Prostate gland (tissue), 2 donors: ENCODE data around the gene ARHGEF12. TPM values are rescaled to one million over a fixed set of nuclear protein-coding genes. Genes with fewer than 3 reads are reported as not detected.

Experiments
- DNase-seq: peaks from one replicate; pipeline ENCODE4 v3.0.0-alpha.2; 2019; ENCODE audit warnings: low spot score
- H3K27ac ChIP-seq, 2 donors: fragments of 200-600 bp; sonication (generic); 2 replicates each; pipeline ENCODE4 v1.5.1; 2017 to 2019
- H3K27me3 ChIP-seq: fragments of 200-600 bp; sonication (generic); replicated peaks from 2 replicates; pipeline ENCODE4 v1.5.1; 2019; ENCODE audit not compliant: insufficient read depth
- H3K36me3 ChIP-seq, 2 donors: fragments of 200-600 bp; sonication (generic); 1 replicate in 1 of 2; 2 replicates in 1 of 2; pipeline versions ENCODE4 v1.5.1 to v1.8.1; 2017 to 2019
- H3K4me1 ChIP-seq: fragments of 200-600 bp; sonication (generic); replicated peaks from 2 replicates; pipeline ENCODE4 v1.5.1; 2019
- H3K4me3 ChIP-seq, 2 donors: fragments of 200-600 bp; sonication (generic); 2 replicates each; pipeline ENCODE4 v1.5.1; 2017 to 2019
- H3K9me3 ChIP-seq: fragments of 200-600 bp; sonication (generic); 2 replicates; pipeline ENCODE4 v1.5.1; 2017
- CTCF ChIP-seq, 4 experiments: fragments of 200-600 bp in 2 of 4; fragments of 450-650 bp in 2 of 4; sonication (generic) in 2 of 4; IDR thresholded peaks; 1 replicate in 3 of 4; 2 replicates in 1 of 4; pipeline ENCODE4 v1.5.1; 2016 to 2019; ENCODE audit warnings: antibody characterized with exemption in 4 of 4, mild to moderate bottlenecking in 2 of 4, moderate library complexity in 2 of 4
- POLR2A ChIP-seq: fragments of 450-650 bp; IDR thresholded peaks from one replicate; pipeline ENCODE4 v1.6.1; 2016; ENCODE audit warnings: antibody characterized with exemption, mild to moderate bottlenecking
- POLR2AphosphoS5 ChIP-seq: sonication (generic); formaldehyde crosslinking; IDR thresholded peaks from one replicate; pipeline ENCODE4 v1.6.1; 2017; ENCODE audit warnings: antibody characterized with exemption
- WGBS: methylation state at CpG from one replicate; pipeline ENCODE4 v1.1.5; 2018; 5-methylcytosine and 5-hydroxymethylcytosine counted together
- intact Hi-C: fragments of 100-400 bp; cut with DNase I; formaldehyde crosslinking; loops from one replicate; pipeline ENCODE4 v1.14.2; 2022
- total RNA-seq, 2 donors: library from RNA; depleted of rRNA; stranded (reverse); fragments of >200 nt; gene quantifications; one replicate each; pipeline ENCODE4 v1.1.0, GENCODE V29; 2016

The ARHGEF12 gene
- total RNA-seq, 2 donors from 2014 or later: 86.2 to 96.5 TPM

- H3K4me1 ChIP-seq: no peaks in the 10 kb centered on the region
- no peak for DNase-seq
- 80% methylated on average over 5 of the region's 5 CpGs for WGBS
Measured at GRCh38 chr11:120385110-120385509, 48.9 kb downstream of the ARHGEF12 start.

GRCh38 chr11:120385655-120386054 is 49.4 kb downstream of the ARHGEF12 start:
- H3K27me3 ChIP-seq: no peaks in the 10 kb centered on the region
- TF ChIP-seq POLR2AphosphoS5 (no peak), POLR2A (no peak), CTCF (IDR thresholded peaks at IDR 0.05) (no peak)
- no peak for DNase-seq
- no peaks in the 10 kb centered on the region for H3K4me1 ChIP-seq
- no peak overlapping the region for H3K27ac ChIP-seq
- intact Hi-C loops: no loop called here
- WGBS: 79% methylated on average over 2 of the region's 2 CpGs
- no peaks in the 10 kb centered on the region for H3K9me3 ChIP-seq
- no peak overlapping the region for H3K4me3 ChIP-seq
- H3K36me3 ChIP-seq: no peaks in the 10 kb centered on the region

More at GRCh38 chr11:120385110-120385509, 48.9 kb downstream of the ARHGEF12 start:
- H3K27me3 ChIP-seq: no peaks in the 10 kb centered on the region
- no peaks in the 10 kb centered on the region for H3K36me3 ChIP-seq
- H3K4me3 ChIP-seq: no peak overlapping the region
- no peak for TF ChIP-seq POLR2A
- no peak for TF ChIP-seq CTCF (IDR thresholded peaks at IDR 0.05)
- TF ChIP-seq POLR2AphosphoS5: no peak
- intact Hi-C loops: no loop called here
- no peaks in the 10 kb centered on the region for H3K9me3 ChIP-seq
- H3K27ac ChIP-seq: no peak overlapping the region

GRCh38 chr11:120386318-120386717 is 50.1 kb downstream of the ARHGEF12 start:
- Histone ChIP-seq H3K27ac (no peak overlapping the region), H3K9me3 (no peaks in the 10 kb centered on the region), H3K36me3 (no peaks in the 10 kb centered on the region), H3K4me1 (no peaks in the 10 kb centered on the region), H3K27me3 (no peaks in the 10 kb centered on the region), H3K4me3 (no peak overlapping the region)
- TF ChIP-seq POLR2A: no peak
- TF ChIP-seq CTCF (IDR thresholded peaks at IDR 0.05): no peak
- no peak for DNase-seq
- 100% methylated on average over 1 of the region's 1 CpG for WGBS
- intact Hi-C loops: no loop called here

DNA sequence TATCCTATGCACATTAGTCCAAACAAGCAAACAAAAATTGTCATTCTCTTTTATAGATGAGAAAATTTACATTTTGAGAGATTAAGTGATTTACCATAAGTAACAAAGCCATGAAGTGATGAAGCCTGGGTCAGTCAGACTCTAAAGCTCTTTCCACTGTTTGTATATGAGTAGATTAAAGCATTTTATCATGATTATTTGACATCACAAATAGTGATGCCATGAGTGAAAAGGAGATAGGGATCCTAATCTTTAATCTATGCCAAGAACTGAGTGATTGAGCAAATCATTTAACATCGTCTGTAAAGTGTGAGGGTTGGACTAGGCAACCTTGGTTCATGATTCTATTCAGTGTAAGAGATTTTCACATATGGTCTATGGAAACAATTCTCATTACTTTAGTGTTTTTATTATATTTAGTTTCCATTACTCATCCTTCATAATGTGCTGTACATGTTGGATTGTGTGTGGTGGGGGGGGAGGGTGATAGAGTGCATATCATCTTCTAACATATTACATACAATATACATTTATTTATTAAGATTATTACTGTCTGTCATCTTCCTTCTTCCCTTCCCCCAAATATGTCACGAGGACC is 50.7 kb downstream of the ARHGEF12 start:
- Histone ChIP-seq H3K27ac (no peak overlapping the region), H3K4me3 (no peak overlapping the region), H3K27me3 (no peaks in the 10 kb centered on the region), H3K36me3 (no peaks in the 10 kb centered on the region), H3K4me1 (no peaks in the 10 kb centered on the region), H3K9me3 (no peaks in the 10 kb centered on the region)
- TF ChIP-seq POLR2A: no peak
- TF ChIP-seq CTCF (IDR thresholded peaks at IDR 0.05): no peak
- no peak for TF ChIP-seq POLR2AphosphoS5
- intact Hi-C loops: no loop called here
- 72% methylated on average over 2 of the region's 2 CpGs for WGBS
- DNase-seq: no peak

- Histone ChIP-seq H3K9me3 (no peaks in the 10 kb centered on the region), H3K4me3 (no peak overlapping the region), H3K27me3 (no peaks in the 10 kb centered on the region), H3K4me1 (no peaks in the 10 kb centered on the region), H3K36me3 (no peaks in the 10 kb centered on the region), H3K27ac (no peak overlapping the region)
- DNase-seq: no peak
- intact Hi-C loops: no loop called here
- no peak for TF ChIP-seq POLR2AphosphoS5
- TF ChIP-seq POLR2A: no peak
- no peak for TF ChIP-seq CTCF (IDR thresholded peaks at IDR 0.05)
Measured at GRCh38 chr11:120388261-120388660, 52.0 kb downstream of the ARHGEF12 start.
